Thyroid gland (tissue), 4 donors: ENCODE data around the gene CDC42SE2. TPM values are rescaled to one million over a fixed set of nuclear protein-coding genes. Genes with fewer than 3 reads are reported as not detected.
"Not testable (repeated sequence)": the region's sequence is repeated elsewhere in the genome, so short reads cannot be mapped to it uniquely, and the experiment has no call there.

Source experiments
- DNase-seq, 2 donors: peaks; one replicate each; pipeline ENCODE4 v3.0.0-alpha.2; 2019
- H3K27ac ChIP-seq, 3 donors: fragments of 200-600 bp; sonication (generic); 1 replicate in 2 of 3; 2 replicates in 1 of 3; pipeline ENCODE4 v1.5.1; 2016 to 2019; ENCODE audit warnings: mild to moderate bottlenecking in 1 of 3, moderate library complexity in 1 of 3
- H3K27me3 ChIP-seq: fragments of 200-600 bp; sonication (generic); one replicate; pipeline ENCODE4 v1.5.1; 2019
- H3K36me3 ChIP-seq, 2 donors: fragments of 200-600 bp; sonication (generic); one replicate each; pipeline ENCODE4 v1.5.1; 2016 to 2019
- H3K4me1 ChIP-seq, 2 donors: fragments of 200-600 bp; sonication (generic); one replicate each; pipeline ENCODE4 v1.5.1; 2017 to 2019
- H3K4me3 ChIP-seq, 3 donors: fragments of 200-600 bp; sonication (generic); replicated peaks in 1 of 3; 1 replicate in 2 of 3; 2 replicates in 1 of 3; pipeline ENCODE4 v1.5.1; 2016; ENCODE audit warnings: mild to moderate bottlenecking in 1 of 3
- H3K9me3 ChIP-seq: fragments of 200-600 bp; sonication (generic); one replicate; pipeline ENCODE4 v1.5.1; 2017
- POLR2A ChIP-seq, 2 donors: fragments of 450-650 bp; IDR thresholded peaks; one replicate each; pipeline ENCODE4 v1.6.1; 2017; ENCODE audit warnings: antibody characterized with exemption in 2 of 2, mild to moderate bottlenecking in 2 of 2, moderate library complexity in 1 of 2
- WGBS, 2 donors: methylation state at CpG; one replicate each; pipeline ENCODE4 v1.1.5; 2017; 5-methylcytosine and 5-hydroxymethylcytosine counted together
- intact Hi-C: fragments of 100-400 bp; cut with DNase I; formaldehyde crosslinking; loops from one replicate; pipeline ENCODE4 v1.15.1; 2023
- total RNA-seq, 4 donors: library from RNA; depleted of rRNA; stranded (reverse); fragments of >200 nt; gene quantifications; one replicate each; pipeline ENCODE4 v1.2.3, GENCODE V29; 2016
- TF ChIP-seq, protein P1 (sequence below), 6 experiments: fragments of 200-600 bp in 3 of 6; fragments of 450-650 bp in 3 of 6; sonication (generic) in 3 of 6; IDR thresholded peaks; one replicate each; pipeline ENCODE4 v1.5.1; 2016 to 2019; ENCODE audit warnings: antibody characterized with exemption in 6 of 6, mild to moderate bottlenecking in 2 of 6, inconsistent platforms in 1 of 6, moderate library complexity in 1 of 6

CDC42SE2 gene
- total RNA-seq, 4 donors from 2014 or later: 74.9 to 92.5 (median 83.8) TPM

DNA sequence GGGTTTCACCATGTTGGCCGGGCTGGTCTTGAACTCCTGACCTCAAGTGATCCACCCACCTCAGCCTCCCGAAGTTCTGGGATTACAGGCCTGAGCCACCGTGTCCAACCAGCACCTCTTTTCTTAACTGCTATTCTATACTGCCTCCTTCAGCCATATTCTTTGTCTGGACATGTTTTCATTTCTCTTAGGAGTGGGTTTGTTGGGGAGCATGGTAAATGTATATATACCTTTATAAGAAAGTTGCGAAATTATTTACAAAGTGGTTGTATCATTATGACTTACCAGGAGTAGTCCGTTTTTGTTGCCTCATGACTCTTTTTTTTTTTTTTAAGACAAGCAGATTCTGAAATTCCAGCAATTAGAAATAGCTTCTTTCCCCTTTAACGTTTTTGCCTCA is 38.7 kb downstream of the CDC42SE2 start:
- intact Hi-C loops: no loop called here
- WGBS, 2 donors: 86 to 88% methylated on average over 6 of the region's 6 CpGs
- TF ChIP-seq, protein P1, sequence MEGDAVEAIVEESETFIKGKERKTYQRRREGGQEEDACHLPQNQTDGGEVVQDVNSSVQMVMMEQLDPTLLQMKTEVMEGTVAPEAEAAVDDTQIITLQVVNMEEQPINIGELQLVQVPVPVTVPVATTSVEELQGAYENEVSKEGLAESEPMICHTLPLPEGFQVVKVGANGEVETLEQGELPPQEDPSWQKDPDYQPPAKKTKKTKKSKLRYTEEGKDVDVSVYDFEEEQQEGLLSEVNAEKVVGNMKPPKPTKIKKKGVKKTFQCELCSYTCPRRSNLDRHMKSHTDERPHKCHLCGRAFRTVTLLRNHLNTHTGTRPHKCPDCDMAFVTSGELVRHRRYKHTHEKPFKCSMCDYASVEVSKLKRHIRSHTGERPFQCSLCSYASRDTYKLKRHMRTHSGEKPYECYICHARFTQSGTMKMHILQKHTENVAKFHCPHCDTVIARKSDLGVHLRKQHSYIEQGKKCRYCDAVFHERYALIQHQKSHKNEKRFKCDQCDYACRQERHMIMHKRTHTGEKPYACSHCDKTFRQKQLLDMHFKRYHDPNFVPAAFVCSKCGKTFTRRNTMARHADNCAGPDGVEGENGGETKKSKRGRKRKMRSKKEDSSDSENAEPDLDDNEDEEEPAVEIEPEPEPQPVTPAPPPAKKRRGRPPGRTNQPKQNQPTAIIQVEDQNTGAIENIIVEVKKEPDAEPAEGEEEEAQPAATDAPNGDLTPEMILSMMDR (IDR thresholded peaks at IDR 0.05): no peak
- no peak for TF ChIP-seq POLR2A (IDR thresholded peaks at IDR 0.05)
- no peaks in the 10 kb centered on the region for H3K4me1 ChIP-seq
- H3K36me3 ChIP-seq: no peaks in the 10 kb centered on the region
- no peak overlapping the region for H3K27ac ChIP-seq
- no peak overlapping the region for H3K4me3 ChIP-seq
- H3K27me3 ChIP-seq: no peaks in the 10 kb centered on the region
- no peak for DNase-seq
- H3K9me3 ChIP-seq: no peaks in the 10 kb centered on the region

DNA sequence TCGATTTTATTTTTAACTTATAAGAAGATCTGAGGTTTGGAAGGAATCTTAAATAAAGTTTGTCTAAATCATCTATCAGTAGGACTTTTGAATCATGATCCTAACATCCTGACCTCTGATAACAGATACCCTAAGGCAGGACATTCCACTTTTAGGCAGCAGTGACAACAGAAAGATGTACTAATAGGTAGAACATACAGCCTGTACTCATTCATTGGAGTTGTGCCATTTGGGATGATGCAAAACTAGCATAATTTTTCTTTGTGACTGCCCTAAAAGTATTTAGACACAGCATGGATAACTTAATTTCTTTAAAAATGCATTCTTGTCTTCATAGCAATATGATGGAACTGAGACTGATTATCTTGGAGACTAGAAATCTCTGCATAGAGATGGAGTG is 39.7 kb downstream of the CDC42SE2 start:
- WGBS, 2 donors: 85 to 94% methylated on average over 1 of the region's 1 CpG
- TF ChIP-seq, protein P1 (IDR thresholded peaks at IDR 0.05): no peak
- no peak for TF ChIP-seq POLR2A (IDR thresholded peaks at IDR 0.05)

DNA sequence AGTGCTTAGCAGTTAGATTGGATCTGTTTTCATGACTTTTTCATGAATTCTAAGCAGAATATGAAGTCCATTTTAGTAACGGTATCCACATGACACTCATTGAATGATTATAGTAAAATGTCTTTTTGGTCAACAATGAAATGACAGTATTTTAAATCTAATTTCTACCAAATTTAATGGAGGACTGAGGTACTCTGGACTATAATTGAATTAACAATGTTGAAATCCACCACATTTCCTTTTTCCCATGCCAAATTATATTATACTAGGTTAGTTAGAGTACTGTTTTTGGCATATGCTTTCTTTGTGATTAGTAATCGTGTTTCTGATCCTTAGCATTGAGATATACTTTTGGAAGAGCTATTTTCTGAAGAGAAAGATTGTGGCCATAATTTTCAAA is 40.6 kb downstream of the CDC42SE2 start:
- no peak for DNase-seq
- no peak for TF ChIP-seq POLR2A (IDR thresholded peaks at IDR 0.05)
- TF ChIP-seq, protein P1 (IDR thresholded peaks at IDR 0.05): no peak

More for the DNA sequence above, 39.7 kb downstream of the CDC42SE2 start:
- Histone ChIP-seq H3K4me3 (no peak overlapping the region), H3K9me3 (no peaks in the 10 kb centered on the region), H3K36me3 (no peaks in the 10 kb centered on the region), H3K27ac (no peak overlapping the region), H3K27me3 (no peaks in the 10 kb centered on the region), H3K4me1 (no peaks in the 10 kb centered on the region)
- no peak for DNase-seq
- intact Hi-C loops: no loop called here

DNA sequence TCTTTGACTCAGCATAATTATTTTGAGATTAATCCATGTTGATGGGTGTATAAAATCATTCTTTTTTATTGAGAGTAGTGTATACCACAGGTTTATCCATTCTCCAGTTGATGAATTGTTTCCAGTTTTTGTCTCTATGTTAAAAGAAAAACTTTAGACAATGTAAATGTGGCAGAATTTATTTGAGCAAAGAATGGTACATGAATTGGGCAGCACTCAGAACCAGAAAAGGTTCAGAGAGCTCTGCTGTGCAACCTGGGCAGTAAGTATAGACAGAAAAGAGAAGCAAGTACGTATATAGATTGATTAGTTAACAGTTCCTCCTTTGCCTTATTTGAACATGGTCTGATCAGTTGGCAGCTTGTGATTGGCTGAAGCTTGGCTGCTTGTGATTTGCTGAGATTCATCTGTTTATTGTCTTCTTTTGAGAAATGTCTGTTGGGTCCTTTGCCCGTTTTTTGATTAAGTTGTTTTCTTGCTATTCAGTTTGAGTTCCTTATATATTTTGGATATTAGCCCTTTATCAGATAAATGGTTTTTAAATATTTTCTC is 41.4 kb downstream of the CDC42SE2 start:
- Histone ChIP-seq H3K9me3 (no peaks in the 10 kb centered on the region), H3K4me1 (no peaks in the 10 kb centered on the region), H3K36me3 (no peaks in the 10 kb centered on the region), H3K4me3 (no peak overlapping the region), H3K27me3 (no peaks in the 10 kb centered on the region), H3K27ac (no peak overlapping the region)
- DNase-seq: no peak
- TF ChIP-seq, protein P1 (IDR thresholded peaks at IDR 0.05): no peak
- TF ChIP-seq POLR2A (IDR thresholded peaks at IDR 0.05): no peak
- intact Hi-C loops: no loop called here
- WGBS, 2 donors: 87 to 94% methylated on average over 2 of the region's 2 CpGs

More for the DNA sequence above, 40.6 kb downstream of the CDC42SE2 start:
- Histone ChIP-seq H3K27me3 (no peaks in the 10 kb centered on the region), H3K27ac (no peak overlapping the region), H3K4me1 (no peaks in the 10 kb centered on the region), H3K36me3 (no peaks in the 10 kb centered on the region), H3K9me3 (no peaks in the 10 kb centered on the region), H3K4me3 (no peak overlapping the region)
- intact Hi-C loops: no loop called here
- 85 to 92% methylated on average over 2 of the region's 2 CpGs for whole genome bisulfite sequencing, 2 donors

DNA sequence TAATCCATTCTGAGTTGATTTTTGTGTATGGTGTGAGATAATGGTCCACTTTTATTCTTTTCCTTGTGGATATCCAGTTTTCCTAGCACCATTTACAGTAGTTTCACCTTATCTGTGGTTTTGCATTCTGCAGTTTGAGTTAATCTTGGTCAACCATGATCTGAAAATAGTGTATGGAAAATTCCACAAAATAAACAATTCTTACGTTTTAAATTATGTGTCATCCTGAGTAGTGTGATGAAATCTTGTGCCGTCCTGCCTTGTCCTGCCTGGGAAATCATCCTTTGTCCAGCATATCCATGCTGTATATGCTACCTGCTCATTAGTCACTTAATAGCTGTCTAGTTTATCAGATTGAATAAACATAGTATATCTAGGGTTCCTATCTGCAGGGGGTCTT is 42.1 kb downstream of the CDC42SE2 start:
- 85 to 91% methylated on average over 2 of the region's 2 CpGs for WGBS, 2 donors
- no peaks in the 10 kb centered on the region for H3K4me1 ChIP-seq
- no peaks in the 10 kb centered on the region for H3K27me3 ChIP-seq
- TF ChIP-seq, protein P1 (IDR thresholded peaks at IDR 0.05): no peak
- TF ChIP-seq POLR2A (IDR thresholded peaks at IDR 0.05): no peak
- H3K27ac ChIP-seq: no peak overlapping the region
- intact Hi-C loops: no loop called here
- DNase-seq: no peak
- H3K4me3 ChIP-seq: no peak overlapping the region
- H3K9me3 ChIP-seq: no peaks in the 10 kb centered on the region
- H3K36me3 ChIP-seq: no peaks in the 10 kb centered on the region

DNA sequence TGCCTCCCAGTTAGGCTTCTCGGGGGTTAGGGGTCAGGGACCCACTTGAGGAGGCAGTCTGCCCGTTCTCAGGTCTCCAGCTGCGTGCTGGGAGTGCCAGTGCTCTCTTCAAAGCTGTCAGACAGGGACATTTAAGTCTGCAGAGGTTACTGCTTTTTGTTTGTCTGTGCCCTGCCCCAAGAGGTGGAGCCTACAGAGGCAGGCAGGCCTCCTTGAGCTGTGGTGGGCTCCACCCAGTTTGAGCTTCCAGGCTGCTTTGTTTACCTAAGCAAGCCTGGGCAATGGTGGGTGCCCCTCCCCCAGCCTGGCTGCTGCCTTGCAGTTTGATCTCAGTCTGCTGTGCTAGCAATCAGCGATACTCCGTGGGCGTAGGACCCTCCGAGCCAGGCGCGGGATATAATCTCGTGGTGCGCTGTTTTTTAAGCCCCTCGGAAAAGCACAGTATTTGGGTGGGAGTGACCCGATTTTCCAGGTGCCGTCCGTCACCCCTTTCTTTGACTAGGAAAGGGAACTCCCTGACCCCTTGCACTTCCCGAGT is 48.5 kb downstream of the CDC42SE2 start:
- H3K4me3 ChIP-seq, H3K9me3 ChIP-seq, intact Hi-C loops, H3K36me3 ChIP-seq, H3K27ac ChIP-seq, H3K27me3 ChIP-seq: not testable (repeated sequence)
- 74 to 90% methylated on average over 13 to 14 of the region's 16 CpGs for WGBS, 2 donors
- peaks cover 5 to 14% of the 10 kb centered on the region in 2 donors for H3K4me1 ChIP-seq
- DNase-seq: peak; percentile 62 to 64
